HCT116 (cell line): Measurements from ENCODE around the gene RADIL. TPM values are rescaled to one million over a fixed set of nuclear protein-coding genes. Genes with fewer than 3 reads are reported as not detected.

ENCODE experiments used
- ATAC-seq: fragments of 200-7000 bp; cut with Tn5 transposase; 2 replicates; pipeline ENCODE4 v1.9.1; 2020; ENCODE audit warnings: mild to moderate bottlenecking, moderate library complexity
- BruUV-seq: library from RNA; stranded (reverse); fragments of 400-500 nt; replicated peaks from 2 replicates; lab custom pipeline; 2021; lab: Mats Ljungman, UMichigan
- CTCF ChIA-PET: fragments of 300-600 bp; sonication (Branson Sonifier 250); formaldehyde crosslinking; loops from one replicate; lab custom pipeline; 2021; ENCODE audit warnings: antibody characterized with exemption; lab: Charles Lee
- POLR2A ChIA-PET: fragments of 300-600, 350-600 bp; sonication (Branson Sonifier 250); formaldehyde crosslinking; loops from one replicate; lab custom pipeline; 2021; ENCODE audit warnings: antibody characterized with exemption; lab: Charles Lee
- RAD21 ChIA-PET, 2 experiments: fragments of 300-600 bp; sonication (Branson Sonifier 250); formaldehyde crosslinking; loops; one replicate each; lab custom pipeline; 2023; ENCODE audit warnings: low total read pairs in 2 of 2; ENCODE audit not compliant: uncharacterized antibody in 2 of 2, unreplicated experiment in 2 of 2, low non-redundant PET in 1 of 2; lab: Charles Lee
- DNase-seq: peaks from one replicate; pipeline ENCODE4 v3.0.0-alpha.2; 2010; ENCODE audit warnings: low read depth, low spot score
- H2AFZ ChIP-seq: fragments of 200-600 bp; shearing (Covaris generic), sonication (generic); 2 replicates; pipeline ENCODE4 v1.6.1; 2017; ENCODE audit warnings: low read depth, mixed run types, mixed read lengths, antibody characterized with exemption, low read length; ENCODE audit not compliant: poor library complexity, severe bottlenecking
- H3K27ac ChIP-seq: 2 replicates; pipeline ENCODE4 v1.5.1; 2012; ENCODE audit warnings: low read depth, low read length
- H3K27me3 ChIP-seq: fragments of 200-600 bp; sonication (generic); 2 replicates; pipeline ENCODE4 v1.6.1; 2016; ENCODE audit warnings: mixed run types, low read length, mixed read lengths; ENCODE audit not compliant: insufficient read depth
- H3K36me3 ChIP-seq, 2 experiments: fragments of 200-500 bp in 1 of 2; fragments of 200-600 bp in 1 of 2; sonication (Bioruptor generic) in 1 of 2; sonication (generic) in 1 of 2; 2 replicates each; pipeline versions ENCODE4 v1.5.1 to v1.6.1; 2014 to 2016; ENCODE audit warnings: low read length in 2 of 2, inconsistent platforms in 1 of 2, mixed read lengths in 1 of 2, mixed run types in 1 of 2; ENCODE audit not compliant: insufficient read depth in 2 of 2, control insufficient read depth in 1 of 2
- H3K4me1 ChIP-seq, 2 experiments: fragments of 200-600 bp in 1 of 2; sonication (generic) in 1 of 2; 2 replicates each; pipeline versions ENCODE4 v1.5.1 to v1.6.1; 2012 to 2017; ENCODE audit warnings: low read length in 2 of 2, inconsistent platforms in 1 of 2, mild to moderate bottlenecking in 1 of 2, mixed read lengths in 1 of 2, mixed run types in 1 of 2, moderate library complexity in 1 of 2; ENCODE audit not compliant: insufficient read depth in 2 of 2, control insufficient read depth in 1 of 2
- H3K4me2 ChIP-seq: fragments of 200-600 bp; sonication (generic); 2 replicates; pipeline ENCODE4 v1.6.1; 2017; ENCODE audit warnings: mixed run types, low read length, mixed read lengths
- H3K4me3 ChIP-seq, 2 experiments: fragments of 200-600 bp in 1 of 2; sonication (generic) in 1 of 2; replicated peaks in 1 of 2; 2 replicates each; pipeline ENCODE4 v1.5.1; 2011 to 2016; ENCODE audit warnings: low read length in 2 of 2, control low read depth in 1 of 2, low read depth in 1 of 2, mild to moderate bottlenecking in 1 of 2, mixed read lengths in 1 of 2, mixed run types in 1 of 2
- H3K79me2 ChIP-seq: fragments of 200-600 bp; sonication (generic); 2 replicates; pipeline ENCODE4 v1.6.1; 2017; ENCODE audit warnings: mild to moderate bottlenecking, mixed run types, low read length, moderate library complexity, mixed read lengths; ENCODE audit not compliant: insufficient read depth
- H3K9ac ChIP-seq: fragments of 200-600 bp; sonication (generic); 2 replicates; pipeline ENCODE4 v1.6.1; 2016; ENCODE audit warnings: low read length, mixed read lengths
- H3K9me2 ChIP-seq: fragments of 200-600 bp; sonication (generic), shearing (Covaris generic); 2 replicates; pipeline ENCODE4 v1.6.1; 2017; ENCODE audit warnings: mixed run types, mild to moderate bottlenecking, moderate library complexity; ENCODE audit not compliant: insufficient read depth
- H3K9me3 ChIP-seq, 2 experiments: fragments of 200-500 bp in 1 of 2; fragments of 200-600 bp in 1 of 2; sonication (Bioruptor generic) in 1 of 2; sonication (generic) in 1 of 2; 2 replicates each; pipeline ENCODE4 v1.6.1; 2014 to 2017; ENCODE audit warnings: low read length in 2 of 2, mixed read lengths in 2 of 2, inconsistent platforms in 1 of 2, low read depth in 1 of 2, mild to moderate bottlenecking in 1 of 2, mixed run types in 1 of 2, moderate library complexity in 1 of 2; ENCODE audit not compliant: control insufficient read depth in 1 of 2, insufficient read depth in 1 of 2
- H4K20me1 ChIP-seq: fragments of 200-600 bp; sonication (generic), shearing (Covaris generic); 2 replicates; pipeline ENCODE4 v1.6.1; 2017; ENCODE audit warnings: mixed run types, mild to moderate bottlenecking, moderate library complexity; ENCODE audit not compliant: insufficient read depth
- EZH2phosphoT487 ChIP-seq: fragments of 200-600 bp; IDR thresholded peaks from 2 replicates; pipeline ENCODE4 v1.6.1; 2018; ENCODE audit warnings: antibody characterized with exemption, borderline replicate concordance
- FOSL1 ChIP-seq: IDR thresholded peaks from 2 replicates; pipeline ENCODE4 v1.6.1; 2012; ENCODE audit warnings: low read depth
- SIN3A ChIP-seq: IDR thresholded peaks from 2 replicates; pipeline ENCODE4 v1.6.1; 2012; ENCODE audit warnings: low read depth
- TCF7L2 ChIP-seq: IDR thresholded peaks from 2 replicates; pipeline ENCODE4 v1.7.0; 2011; ENCODE audit warnings: borderline replicate concordance, inconsistent platforms; ENCODE audit not compliant: insufficient read depth, insufficient read length; ENCODE audit errors: extremely low read depth
- intact Hi-C: fragments of 100-400 bp; cut with micrococcal nuclease; formaldehyde crosslinking; loops from 2 replicates; pipeline ENCODE4 v1.10.0; 2022
- total RNA-seq: library from RNA; stranded (reverse); gene quantifications from one replicate; pipeline ENCODE4 v1.2.1, GENCODE V29; 2021; ENCODE audit not compliant: unreplicated experiment
- TF ChIP-seq, protein P1 (sequence below): IDR thresholded peaks from 2 replicates; pipeline ENCODE4 v1.6.1; 2012; ENCODE audit warnings: low read depth

Gene RADIL
- total RNA-seq, 1 experiment from 2014 or later = 5.3 TPM

DNA sequence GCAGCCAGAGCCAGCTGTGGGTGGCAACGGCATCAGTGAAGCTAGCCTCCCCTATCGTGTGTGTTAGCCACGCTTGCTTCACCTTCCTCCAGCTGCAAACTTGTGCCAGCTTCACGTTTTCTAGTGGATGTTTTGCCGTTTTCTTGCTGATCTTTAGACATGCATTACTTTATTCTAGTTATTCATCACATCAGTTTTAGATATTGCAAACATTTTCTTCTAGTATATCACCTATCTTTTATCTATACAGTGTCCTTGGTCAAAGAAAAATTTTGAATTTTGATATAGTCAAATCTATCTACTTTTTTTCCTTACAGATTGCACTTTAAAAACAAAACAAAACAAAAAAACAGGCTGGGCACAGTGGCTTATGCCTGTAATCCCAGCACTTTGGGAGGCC is 15.0 kb downstream of the RADIL start:
- ChIA-PET CTCF (no interaction called here), POLR2A (no interaction called here), RAD21 (no interaction called here)
- Histone ChIP-seq H3K9ac (no peak overlapping the region), H4K20me1 (no peaks in the 10 kb centered on the region), H3K27ac (no peak overlapping the region), H3K4me2 (no peak overlapping the region), H3K9me3 (no peaks in the 10 kb centered on the region), H3K9me2 (no peaks in the 10 kb centered on the region), H2AFZ (no peak overlapping the region), H3K79me2 (no peaks in the 10 kb centered on the region; the same call in 1 of the 2 replicates), H3K36me3 (no peaks in the 10 kb centered on the region), H3K4me3 (no peak overlapping the region), H3K27me3 (no peaks in the 10 kb centered on the region), H3K4me1 (no peaks in the 10 kb centered on the region)
- ATAC-seq (no peak), DNase-seq (no peak)
- intact Hi-C loops = no loop called here
- BruUV-seq = no TSS peak
- TF ChIP-seq FOSL1 (no peak), TCF7L2 (no peak), SIN3A (no peak), EZH2phosphoT487 (no peak)
- TF ChIP-seq, protein P1, sequence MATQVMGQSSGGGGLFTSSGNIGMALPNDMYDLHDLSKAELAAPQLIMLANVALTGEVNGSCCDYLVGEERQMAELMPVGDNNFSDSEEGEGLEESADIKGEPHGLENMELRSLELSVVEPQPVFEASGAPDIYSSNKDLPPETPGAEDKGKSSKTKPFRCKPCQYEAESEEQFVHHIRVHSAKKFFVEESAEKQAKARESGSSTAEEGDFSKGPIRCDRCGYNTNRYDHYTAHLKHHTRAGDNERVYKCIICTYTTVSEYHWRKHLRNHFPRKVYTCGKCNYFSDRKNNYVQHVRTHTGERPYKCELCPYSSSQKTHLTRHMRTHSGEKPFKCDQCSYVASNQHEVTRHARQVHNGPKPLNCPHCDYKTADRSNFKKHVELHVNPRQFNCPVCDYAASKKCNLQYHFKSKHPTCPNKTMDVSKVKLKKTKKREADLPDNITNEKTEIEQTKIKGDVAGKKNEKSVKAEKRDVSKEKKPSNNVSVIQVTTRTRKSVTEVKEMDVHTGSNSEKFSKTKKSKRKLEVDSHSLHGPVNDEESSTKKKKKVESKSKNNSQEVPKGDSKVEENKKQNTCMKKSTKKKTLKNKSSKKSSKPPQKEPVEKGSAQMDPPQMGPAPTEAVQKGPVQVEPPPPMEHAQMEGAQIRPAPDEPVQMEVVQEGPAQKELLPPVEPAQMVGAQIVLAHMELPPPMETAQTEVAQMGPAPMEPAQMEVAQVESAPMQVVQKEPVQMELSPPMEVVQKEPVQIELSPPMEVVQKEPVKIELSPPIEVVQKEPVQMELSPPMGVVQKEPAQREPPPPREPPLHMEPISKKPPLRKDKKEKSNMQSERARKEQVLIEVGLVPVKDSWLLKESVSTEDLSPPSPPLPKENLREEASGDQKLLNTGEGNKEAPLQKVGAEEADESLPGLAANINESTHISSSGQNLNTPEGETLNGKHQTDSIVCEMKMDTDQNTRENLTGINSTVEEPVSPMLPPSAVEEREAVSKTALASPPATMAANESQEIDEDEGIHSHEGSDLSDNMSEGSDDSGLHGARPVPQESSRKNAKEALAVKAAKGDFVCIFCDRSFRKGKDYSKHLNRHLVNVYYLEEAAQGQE = no peak
